Measurements from ENCODE around the gene UTF1.

- TF ChIP-seq EZH2phosphoT487 (IDR thresholded peaks at IDR 0.05; ENCODE audit: insufficient read depth, low read depth) (no peak), EZH2 (IDR thresholded peaks at IDR 0.05; ENCODE audit: insufficient read depth, poor library complexity, severe bottlenecking) (no peak)
Measured at GRCh38 chr10:133186416-133187090, 43.5 kb upstream of the UTF1 start.

Measured in GM23248 (cell line).